H1 (cell line): ENCODE results near the gene MMP15. TPM values are rescaled to one million over a fixed set of nuclear protein-coding genes. Genes with fewer than 3 reads are reported as not detected.

Source experiments
- ASH2L ChIP-seq: fragments of 200-600, 300-600 bp; sonication (generic); IDR thresholded peaks from one replicate; pipeline ENCODE4 v1.7.1; 2017; ENCODE audit warnings: low read length
- BRCA1 ChIP-seq: IDR thresholded peaks from 2 replicates; pipeline ENCODE4 v1.6.1; 2012; ENCODE audit warnings: low read depth, low read length, improper control_type of control experiment
- CBX5 ChIP-seq: fragments of 300-800, 300-1000 bp; sonication (generic); IDR thresholded peaks from 2 replicates; pipeline ENCODE4 v1.7.1; 2016; ENCODE audit warnings: antibody characterized with exemption, low read length, low read depth
- E2F6 ChIP-seq: IDR thresholded peaks from 2 replicates; pipeline ENCODE4 v1.6.1; 2012; ENCODE audit warnings: inconsistent platforms
- EP300 ChIP-seq, 2 experiments: IDR thresholded peaks; 1 replicate in 1 of 2; 2 replicates in 1 of 2; pipeline ENCODE4 v1.6.1; 2011 to 2012; ENCODE audit warnings: low read depth in 2 of 2, low read length in 2 of 2, mild to moderate bottlenecking in 2 of 2, borderline replicate concordance in 1 of 2, inconsistent platforms in 1 of 2, moderate library complexity in 1 of 2
- EZH2 ChIP-seq: fragments of 200-600 bp; sonication (generic); IDR thresholded peaks from 2 replicates; pipeline ENCODE4 v1.7.1; 2012; ENCODE audit warnings: low read depth, mild to moderate bottlenecking, moderate library complexity, low read length, inconsistent platforms; ENCODE audit not compliant: severe bottlenecking
- GABPA ChIP-seq: IDR thresholded peaks from 2 replicates; pipeline ENCODE4 v1.6.1; 2011; ENCODE audit warnings: mild to moderate bottlenecking, low read length, moderate library complexity, borderline replicate concordance; ENCODE audit not compliant: insufficient read depth
- GTF2F1 ChIP-seq: IDR thresholded peaks from 2 replicates; pipeline ENCODE4 v1.6.1; 2012; ENCODE audit warnings: low read depth, low read length, improper control_type of control experiment, borderline replicate concordance
- HDAC2 ChIP-seq, 2 experiments: fragments of 300-600 bp in 1 of 2; sonication (generic) in 1 of 2; IDR thresholded peaks; 2 replicates each; pipeline ENCODE4 v1.6.1; 2011 to 2012; ENCODE audit warnings: low read depth in 2 of 2, low read length in 2 of 2, mild to moderate bottlenecking in 2 of 2, moderate library complexity in 2 of 2, borderline replicate concordance in 1 of 2, inconsistent platforms in 1 of 2
- JUN ChIP-seq: IDR thresholded peaks from 2 replicates; pipeline ENCODE4 v1.6.1; 2011; ENCODE audit warnings: low read depth, mild to moderate bottlenecking, improper control_type of control experiment, low read length
- KDM1A ChIP-seq: fragments of 200-600, 300-600 bp; sonication (generic); IDR thresholded peaks from 2 replicates; pipeline ENCODE4 v1.7.1; 2016; ENCODE audit warnings: mild to moderate bottlenecking, low read length, borderline replicate concordance
- KDM4A ChIP-seq: IDR thresholded peaks from one replicate; pipeline ENCODE4 v1.7.1; 2012; ENCODE audit warnings: low read depth, mild to moderate bottlenecking, moderate library complexity, low read length, inconsistent platforms; ENCODE audit not compliant: severe bottlenecking
- MAFK ChIP-seq: IDR thresholded peaks from 2 replicates; pipeline ENCODE4 v1.6.1; 2012; ENCODE audit warnings: low read depth, mild to moderate bottlenecking, improper control_type of control experiment, low read length
- PHF8 ChIP-seq: fragments of 200-600 bp; sonication (generic); conservative IDR thresholded peaks from 2 replicates; pipeline ENCODE4 v1.7.1; 2012; ENCODE audit warnings: low read depth, mild to moderate bottlenecking, inconsistent platforms, low read length, moderate library complexity
- POU5F1 ChIP-seq: IDR thresholded peaks from 2 replicates; pipeline ENCODE4 v1.6.1; 2011; ENCODE audit warnings: low read depth, mild to moderate bottlenecking, low read length, moderate library complexity
- SAP30 ChIP-seq: fragments of 300-600 bp; sonication (generic); IDR thresholded peaks from 2 replicates; pipeline ENCODE4 v1.7.1; 2012; ENCODE audit warnings: low read length, moderate library complexity, mild to moderate bottlenecking, inconsistent platforms; ENCODE audit not compliant: insufficient read depth, insufficient replicate concordance
- SIX5 ChIP-seq: IDR thresholded peaks from 2 replicates; pipeline ENCODE4 v1.6.1; 2011; ENCODE audit warnings: mild to moderate bottlenecking, low read depth, low read length
- SP1 ChIP-seq: IDR thresholded peaks from 2 replicates; pipeline ENCODE4 v1.6.1; 2011; ENCODE audit warnings: low read depth, low read length
- SUZ12 ChIP-seq: fragments of 200-600 bp; sonication (generic); IDR thresholded peaks from 2 replicates; pipeline ENCODE4 v1.6.1; 2012; ENCODE audit warnings: mild to moderate bottlenecking, inconsistent platforms, low read length, moderate library complexity, mixed read lengths
- ZNF274 ChIP-seq: IDR thresholded peaks from 2 replicates; pipeline ENCODE4 v1.7.0; 2012; ENCODE audit warnings: low read length, borderline replicate concordance; ENCODE audit errors: extremely low read depth
- polyA plus RNA-seq, 7 experiments: library from polyadenylated mRNA; depleted of rRNA in 3 of 7; stranded (reverse) in 5 of 7; unstranded in 2 of 7; fragments of >200 nt in 5 of 7; fragments of 200-250 nt in 2 of 7; gene quantifications; 1 replicate in 5 of 7; 2 replicates in 1 of 7; 4 replicates in 1 of 7; pipeline versions ENCODE4 v1.2.1 to v1.2.3, GENCODE V29; 2011 to 2013; ENCODE audit warnings: missing spikeins in 2 of 7, mixed read lengths in 2 of 7
- total RNA-seq: library from RNA; stranded (reverse); fragmentation: NEBNext Ultra II Directional; extraction: Animal tissue kit (Norgen Biotek cat#: 25700); gene quantifications from 2 replicates; pipeline ENCODE4 v1.2.1, GENCODE V29; 2021
- TF ChIP-seq, protein P1 (sequence below): IDR thresholded peaks from 2 replicates; pipeline ENCODE4 v1.6.1; 2011; ENCODE audit warnings: low read length, improper control_type of control experiment

Gene MMP15
- total and polyA plus RNA-seq, 2 of the 8 experiments (the other 6 are each of a cell fraction or from before 2014, with no cell fraction given): 38.5 to 42.2 TPM

DNA sequence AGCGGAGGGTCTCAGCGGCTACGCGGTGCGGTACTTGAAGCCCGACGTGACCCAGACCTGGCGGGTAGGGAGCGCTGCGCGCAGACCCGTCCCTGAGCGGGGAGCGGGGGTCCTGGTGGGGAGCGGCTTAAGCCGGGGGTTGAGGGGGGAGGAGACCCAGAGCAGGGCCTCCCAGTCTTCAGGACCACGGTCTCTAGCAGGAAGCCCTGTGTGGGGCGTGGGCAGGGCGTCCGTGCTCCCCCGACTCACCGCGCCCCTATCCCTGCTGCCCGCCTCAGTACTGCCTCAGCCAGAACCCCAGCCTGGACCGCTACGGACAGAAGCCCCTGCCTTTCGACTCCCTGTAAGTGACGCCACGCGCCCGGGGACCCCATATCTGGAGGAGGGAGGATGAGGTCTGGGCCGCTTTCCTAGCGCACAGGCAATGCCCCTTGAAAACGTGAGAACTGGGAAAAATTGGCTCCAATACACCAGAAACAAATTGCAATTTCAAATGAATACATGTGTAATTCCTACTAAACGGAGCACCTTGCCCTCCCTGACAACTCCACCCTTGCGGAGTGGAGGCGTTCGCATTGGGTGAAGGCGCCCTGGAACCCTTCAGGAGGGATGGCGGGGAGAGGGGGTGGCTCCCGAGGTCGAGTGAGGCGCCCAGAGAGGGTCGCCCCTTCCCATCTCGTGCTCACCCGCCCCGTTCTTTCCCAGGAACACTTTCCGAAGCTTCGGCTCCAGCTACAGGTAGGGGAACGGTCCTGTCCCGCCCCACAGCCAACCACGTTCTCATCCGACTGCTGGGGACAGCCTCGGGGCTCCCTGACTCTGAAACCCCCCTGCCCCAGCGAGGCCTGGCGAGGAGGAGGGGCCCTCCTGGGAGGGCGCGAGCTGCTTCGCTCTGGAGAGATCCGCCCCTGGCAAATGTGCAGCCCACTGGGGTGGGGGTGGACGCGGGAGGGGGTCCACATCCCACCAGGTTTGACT is 40.1 kb upstream of the MMP15 start (continued):
- TF ChIP-seq GABPA (no peak), POU5F1 (no peak), SAP30 (no peak), KDM4A (no peak), E2F6 (no peak), HDAC2 (IDR thresholded peaks at IDR 0.05; ENCODE audit: borderline replicate concordance in 1 of 2, low read depth in 2 of 2, low read length in 2 of 2) (no peak), PHF8 (0 out of 2 replicates have a peak, but pooled peaks have one; percentile 25), CBX5 (no peak), JUN (no peak), ZNF274 (no peak), SIX5 (no peak), SUZ12 (peak; percentile 35; the same call in 1 of the 2 replicates), GTF2F1 (no peak), EZH2 (peak; percentile 31), SP1 (no peak), BRCA1 (no peak), EP300 (IDR thresholded peaks at IDR 0.05; ENCODE audit: borderline replicate concordance in 1 of 2, low read depth in 2 of 2, low read length in 2 of 2) (no peak), ASH2L (peak; percentile 44), MAFK (no peak), KDM1A (no peak)
- TF ChIP-seq, protein P1, sequence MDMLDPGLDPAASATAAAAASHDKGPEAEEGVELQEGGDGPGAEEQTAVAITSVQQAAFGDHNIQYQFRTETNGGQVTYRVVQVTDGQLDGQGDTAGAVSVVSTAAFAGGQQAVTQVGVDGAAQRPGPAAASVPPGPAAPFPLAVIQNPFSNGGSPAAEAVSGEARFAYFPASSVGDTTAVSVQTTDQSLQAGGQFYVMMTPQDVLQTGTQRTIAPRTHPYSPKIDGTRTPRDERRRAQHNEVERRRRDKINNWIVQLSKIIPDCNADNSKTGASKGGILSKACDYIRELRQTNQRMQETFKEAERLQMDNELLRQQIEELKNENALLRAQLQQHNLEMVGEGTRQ: no peak
